MM.1S (cell line): Measurements from ENCODE around the gene EPB41L1.

Experiments used
- DNase-seq: peaks from one replicate; pipeline ENCODE4 v3.0.0-alpha.2; 2015
- H2AFZ ChIP-seq: fragments of 300-600 bp; sonication (generic); 2 replicates; pipeline ENCODE4 v1.6.0; 2016; ENCODE audit warnings: antibody characterized with exemption, low read length
- H3F3A ChIP-seq: fragments of 300-600 bp; sonication (generic); 2 replicates; pipeline ENCODE4 v1.6.1; 2016; ENCODE audit warnings: mild to moderate bottlenecking, antibody characterized with exemption, low read length, moderate library complexity, mixed read lengths; ENCODE audit not compliant: insufficient read depth
- H3K27ac ChIP-seq: fragments of 300-600 bp; sonication (generic); 2 replicates; pipeline ENCODE4 v1.5.1; 2016; ENCODE audit warnings: mild to moderate bottlenecking, low read length
- H3K27me3 ChIP-seq: fragments of 300-600 bp; sonication (generic); replicated peaks from 2 replicates; pipeline ENCODE4 v1.6.0; 2016; ENCODE audit warnings: low read length; ENCODE audit not compliant: insufficient read depth
- H3K36me3 ChIP-seq: fragments of 300-600 bp; sonication (generic); replicated peaks from 2 replicates; pipeline ENCODE4 v1.6.1; 2016; ENCODE audit warnings: mild to moderate bottlenecking, low read length, mixed read lengths; ENCODE audit not compliant: insufficient read depth
- H3K4me1 ChIP-seq: fragments of 300-600 bp; sonication (generic); 2 replicates; pipeline ENCODE4 v1.6.1; 2016; ENCODE audit warnings: low read length, mixed read lengths
- H3K4me2 ChIP-seq: fragments of 300-600 bp; sonication (generic); 2 replicates; pipeline ENCODE4 v1.6.0; 2016; ENCODE audit warnings: low read depth, low read length
- H3K4me3 ChIP-seq: fragments of 300-600 bp; sonication (generic); 2 replicates; pipeline ENCODE4 v1.5.1; 2016; ENCODE audit warnings: low read length, mixed read lengths
- H3K79me2 ChIP-seq: fragments of 300-600 bp; sonication (generic); 2 replicates; pipeline ENCODE4 v1.6.1; 2016; ENCODE audit warnings: mixed run types, low read length, mixed read lengths
- H3K9ac ChIP-seq: fragments of 300-600 bp; sonication (generic); 2 replicates; pipeline ENCODE4 v1.6.1; 2016; ENCODE audit warnings: low read length, mixed read lengths
- H3K9me2 ChIP-seq: fragments of 300-600 bp; sonication (generic); replicated peaks from 2 replicates; pipeline ENCODE4 v1.6.1; 2016; ENCODE audit warnings: mild to moderate bottlenecking, low read length, mixed read lengths; ENCODE audit not compliant: insufficient read depth
- H3K9me3 ChIP-seq: fragments of 300-600 bp; sonication (generic); replicated peaks from 2 replicates; pipeline ENCODE4 v1.6.1; 2016; ENCODE audit warnings: mild to moderate bottlenecking, low read length, mixed read lengths; ENCODE audit not compliant: insufficient read depth
- H4K20me1 ChIP-seq: fragments of 300-600 bp; sonication (generic); 2 replicates; pipeline ENCODE4 v1.6.1; 2016; ENCODE audit warnings: mild to moderate bottlenecking, low read length, moderate library complexity, mixed read lengths; ENCODE audit not compliant: insufficient read depth
- CTCF ChIP-seq: fragments of 300-600 bp; sonication (generic); IDR thresholded peaks from 2 replicates; pipeline ENCODE4 v1.5.1; 2016; ENCODE audit warnings: antibody characterized with exemption, low read length, mixed read lengths
- EZH2 ChIP-seq: fragments of 300-600 bp; sonication (generic); optimal IDR thresholded peaks from 2 replicates; pipeline ENCODE3; 2017; ENCODE audit warnings: low read depth, mild to moderate bottlenecking, antibody characterized with exemption, low read length, mixed read lengths
- EZH2phosphoT487 ChIP-seq: fragments of 300-600 bp; sonication (generic); IDR thresholded peaks from 2 replicates; pipeline ENCODE4 v1.6.1; 2018; ENCODE audit warnings: antibody characterized with exemption, low read length

Gene EPB41L1

GRCh38 chr20:36106606-36107005 is 47.9 kb upstream of the EPB41L1 start:
- no peak overlapping the region for H2AFZ ChIP-seq
- no peak overlapping the region for H3K9ac ChIP-seq
- DNase-seq = no peak
- no peak overlapping the region for H3K27ac ChIP-seq
- TF ChIP-seq EZH2phosphoT487 (no peak), CTCF (no peak), EZH2 (no peak)
- no peaks in the 10 kb centered on the region for H4K20me1 ChIP-seq
- H3K4me3 ChIP-seq = no peak overlapping the region
- no peaks in the 10 kb centered on the region for H3K9me2 ChIP-seq
- peaks cover 1% of the 10 kb centered on the region; the same call in 1 of the 2 replicates for H3F3A ChIP-seq
- H3K9me3 ChIP-seq = no peaks in the 10 kb centered on the region
- no peaks in the 10 kb centered on the region for H3K27me3 ChIP-seq
- H3K79me2 ChIP-seq = peaks cover 12% of the 10 kb centered on the region; the same call in 1 of the 2 replicates
- no peaks in the 10 kb centered on the region for H3K36me3 ChIP-seq
- H3K4me1 ChIP-seq = peaks cover 7% of the 10 kb centered on the region
- H3K4me2 ChIP-seq = no peak overlapping the region

- H3K4me2 ChIP-seq = no peak overlapping the region
- H3K9me2 ChIP-seq = no peaks in the 10 kb centered on the region
- no peak overlapping the region for H3K27ac ChIP-seq
- no peak for DNase-seq
- no peak overlapping the region for H3K9ac ChIP-seq
- no peaks in the 10 kb centered on the region for H3K9me3 ChIP-seq
- no peaks in the 10 kb centered on the region for H4K20me1 ChIP-seq
- no peaks in the 10 kb centered on the region for H3K27me3 ChIP-seq
- no peaks in the 10 kb centered on the region for H3F3A ChIP-seq
- peaks cover 4% of the 10 kb centered on the region; the same call in 1 of the 2 replicates for H3K79me2 ChIP-seq
- TF ChIP-seq CTCF (no peak), EZH2phosphoT487 (no peak)
- H3K4me3 ChIP-seq = no peak overlapping the region
- no peak overlapping the region for H2AFZ ChIP-seq
- H3K36me3 ChIP-seq = no peaks in the 10 kb centered on the region
- H3K4me1 ChIP-seq = no peaks in the 10 kb centered on the region
Observed at GRCh38 chr20:36107881-36108280, 46.7 kb upstream of the EPB41L1 start.

- no peak overlapping the region for H3K27ac ChIP-seq
- no peaks in the 10 kb centered on the region for H3K9me2 ChIP-seq
- peaks cover 4% of the 10 kb centered on the region; the same call in 1 of the 2 replicates for H3K79me2 ChIP-seq
- no peaks in the 10 kb centered on the region for H3F3A ChIP-seq
- no peaks in the 10 kb centered on the region for H3K27me3 ChIP-seq
- no peak overlapping the region for H3K4me3 ChIP-seq
- no peak for DNase-seq
- no peaks in the 10 kb centered on the region for H3K36me3 ChIP-seq
- H3K9ac ChIP-seq = no peak overlapping the region
- no peaks in the 10 kb centered on the region for H3K4me1 ChIP-seq
- no peaks in the 10 kb centered on the region for H4K20me1 ChIP-seq
- H3K9me3 ChIP-seq = no peaks in the 10 kb centered on the region
- no peak for TF ChIP-seq EZH2phosphoT487
- TF ChIP-seq EZH2 = no peak
- TF ChIP-seq CTCF = no peak
- H3K4me2 ChIP-seq = no peak overlapping the region
- H2AFZ ChIP-seq = no peak overlapping the region
Observed at GRCh38 chr20:36109251-36109947, 45.1 kb upstream of the EPB41L1 start.
